ENCODE data around the gene SOAT1. TPM values are rescaled to one million over a fixed set of nuclear protein-coding genes. Genes with fewer than 3 reads are reported as not detected.
"Not testable (repeated sequence)": the region's sequence is repeated elsewhere in the genome, so short reads cannot be mapped to it uniquely, and the experiment has no call there.

SOAT1 gene
- total RNA-seq, 1 experiment from 2014 or later: 7.5 TPM

DNA sequence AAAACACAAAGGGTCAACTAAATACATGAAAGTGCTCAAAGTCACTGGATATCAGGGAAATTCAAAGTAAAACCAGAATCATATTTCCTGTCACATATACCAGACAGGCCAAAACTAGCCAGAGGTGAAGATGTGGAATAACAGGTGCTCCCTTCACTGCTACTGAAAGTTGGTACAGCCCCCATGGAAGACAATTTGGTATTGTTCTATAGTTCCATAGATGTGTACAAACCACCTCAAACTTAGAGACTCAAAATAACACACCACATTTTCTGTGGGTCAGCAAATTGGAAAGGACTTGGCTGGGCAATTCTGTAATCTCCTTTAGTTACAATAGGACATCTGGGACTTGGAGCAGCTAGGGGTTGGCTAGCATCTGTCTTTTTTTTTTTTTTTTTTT, 24.5 kb upstream of the SOAT1 start:
- Histone ChIP-seq H3K4ac (ENCODE audit: low read depth, low read length) (no peak overlapping the region), H2AK5ac (ENCODE audit: insufficient read length, low read length) (no peak overlapping the region), H3K4me1 (ENCODE audit: insufficient read depth, low read length) (no peaks in the 10 kb centered on the region), H3K56ac (ENCODE audit: insufficient read length, low read depth, low read length) (no peak overlapping the region), H3K18ac (ENCODE audit: insufficient read length, low read depth, low read length) (no peak overlapping the region), H2BK120ac (ENCODE audit: low read depth, low read length, poor library complexity, severe bottlenecking) (no peak overlapping the region), H2BK12ac (ENCODE audit: insufficient read length, low read depth, low read length) (no peak overlapping the region), H3K23me2 (ENCODE audit: insufficient read length, low read depth, low read length, poor library complexity, severe bottlenecking) (no peaks in the 10 kb centered on the region), H2AFZ (ENCODE audit: low read length) (no peak overlapping the region), H3K79me1 (ENCODE audit: insufficient read depth, low read depth, low read length, poor library complexity, severe bottlenecking) (no peaks in the 10 kb centered on the region), H4K8ac (replicated peaks; ENCODE audit: insufficient read length, low read depth, low read length) (no peak overlapping the region), H3K27me3 (ENCODE audit: insufficient read depth, low read length) (no peaks in the 10 kb centered on the region), H3K23ac (ENCODE audit: insufficient read length, low read depth, low read length) (no peak overlapping the region), H3K9ac (ENCODE audit: extremely low read depth, insufficient read length, low read length) (no peak overlapping the region), H3K4me2 (ENCODE audit: insufficient read depth, insufficient read length, low read length) (no peak overlapping the region), H3K79me2 (ENCODE audit: insufficient read depth, low read length) (no peaks in the 10 kb centered on the region), H4K91ac (ENCODE audit: insufficient read length, low read depth, low read length) (no peak overlapping the region), H3K14ac (ENCODE audit: insufficient read depth, low read length) (no peak overlapping the region), H2BK15ac (ENCODE audit: low read depth, low read length) (no peak overlapping the region), H4K20me1 (ENCODE audit: control insufficient read depth, insufficient read depth, insufficient read length) (no peaks in the 10 kb centered on the region), H2BK5ac (ENCODE audit: insufficient read length, low read length) (no peak overlapping the region), H3K9me3 (ENCODE audit: control insufficient read depth, low read depth, low read length) (no peaks in the 10 kb centered on the region), H3K27ac (ENCODE audit: insufficient read length, low read depth, low read length) (no peak overlapping the region), H3T11ph (ENCODE audit: low read length) (no peak overlapping the region), H2BK20ac (ENCODE audit: low read depth, low read length, poor library complexity, severe bottlenecking) (no peak overlapping the region), H4K5ac (ENCODE audit: insufficient read length, low read depth, low read length) (no peak overlapping the region)
- no peak for DNase-seq
- no peaks in the 10 kb centered on the region for H3K36me3 Mint-ChIP-seq (ENCODE audit: insufficient read depth in 1 of 3, low read depth in 3 of 3)
- H3K4me1 Mint-ChIP-seq: peaks cover 3 to 6% of the 10 kb centered on the region in 2 experiments; a peak in 3 of 4 replicates
- no peak overlapping the region for H3K4me3 Mint-ChIP-seq
- H3K27me3 Mint-ChIP-seq (ENCODE audit: low read depth): peaks cover 3% of the 10 kb centered on the region; the same call in 1 of the 2 replicates
- TF ChIP-seq, protein P1, sequence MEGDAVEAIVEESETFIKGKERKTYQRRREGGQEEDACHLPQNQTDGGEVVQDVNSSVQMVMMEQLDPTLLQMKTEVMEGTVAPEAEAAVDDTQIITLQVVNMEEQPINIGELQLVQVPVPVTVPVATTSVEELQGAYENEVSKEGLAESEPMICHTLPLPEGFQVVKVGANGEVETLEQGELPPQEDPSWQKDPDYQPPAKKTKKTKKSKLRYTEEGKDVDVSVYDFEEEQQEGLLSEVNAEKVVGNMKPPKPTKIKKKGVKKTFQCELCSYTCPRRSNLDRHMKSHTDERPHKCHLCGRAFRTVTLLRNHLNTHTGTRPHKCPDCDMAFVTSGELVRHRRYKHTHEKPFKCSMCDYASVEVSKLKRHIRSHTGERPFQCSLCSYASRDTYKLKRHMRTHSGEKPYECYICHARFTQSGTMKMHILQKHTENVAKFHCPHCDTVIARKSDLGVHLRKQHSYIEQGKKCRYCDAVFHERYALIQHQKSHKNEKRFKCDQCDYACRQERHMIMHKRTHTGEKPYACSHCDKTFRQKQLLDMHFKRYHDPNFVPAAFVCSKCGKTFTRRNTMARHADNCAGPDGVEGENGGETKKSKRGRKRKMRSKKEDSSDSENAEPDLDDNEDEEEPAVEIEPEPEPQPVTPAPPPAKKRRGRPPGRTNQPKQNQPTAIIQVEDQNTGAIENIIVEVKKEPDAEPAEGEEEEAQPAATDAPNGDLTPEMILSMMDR (conservative IDR thresholded peaks at IDR 0.05): no peak
- no peak overlapping the region for H3K27ac Mint-ChIP-seq
- no peaks in the 10 kb centered on the region for H3K9me3 Mint-ChIP-seq

DNA sequence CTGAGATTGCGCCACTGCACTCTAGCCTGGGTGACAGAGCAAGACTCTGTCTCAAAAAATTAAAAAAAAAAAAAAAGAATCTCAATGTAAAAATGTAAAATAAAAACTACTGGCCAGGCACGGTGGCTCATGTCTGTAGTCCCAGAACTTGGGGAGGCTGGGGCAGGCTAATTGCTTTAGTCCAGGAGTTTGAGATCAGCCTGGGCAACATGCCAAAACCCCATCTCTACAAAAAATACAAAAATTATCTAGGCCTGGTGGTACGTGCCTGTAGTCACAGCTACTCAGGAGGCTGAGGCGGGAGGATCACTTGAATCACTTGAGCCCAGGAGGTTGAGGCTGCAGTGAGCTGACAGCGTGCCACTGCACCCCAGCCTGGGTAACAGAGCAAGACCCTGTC, 19.2 kb upstream of the SOAT1 start:
- H3K27ac ChIP-seq (ENCODE audit: insufficient read length, low read depth, low read length); H3K79me1 ChIP-seq (ENCODE audit: insufficient read depth, low read depth, low read length, poor library complexity, severe bottlenecking); H3K4ac ChIP-seq (ENCODE audit: low read depth, low read length); H2BK20ac ChIP-seq (ENCODE audit: low read depth, low read length, poor library complexity, severe bottlenecking); H3K27me3 ChIP-seq (ENCODE audit: insufficient read depth, low read length); DNase-seq; H3K4me3 Mint-ChIP-seq; H3K79me2 ChIP-seq (ENCODE audit: insufficient read depth, low read length); H3K9ac ChIP-seq (ENCODE audit: extremely low read depth, insufficient read length, low read length); H2BK15ac ChIP-seq (ENCODE audit: low read depth, low read length); H3K4me1 Mint-ChIP-seq; H3K27ac Mint-ChIP-seq; H4K20me1 ChIP-seq (ENCODE audit: control insufficient read depth, insufficient read depth, insufficient read length); H2BK12ac ChIP-seq (ENCODE audit: insufficient read length, low read depth, low read length); H4K5ac ChIP-seq (ENCODE audit: insufficient read length, low read depth, low read length); H3K18ac ChIP-seq (ENCODE audit: insufficient read length, low read depth, low read length); H2AFZ ChIP-seq (ENCODE audit: low read length); H3K9me3 ChIP-seq (ENCODE audit: control insufficient read depth, low read depth, low read length); H2BK5ac ChIP-seq (ENCODE audit: insufficient read length, low read length); H3K27me3 Mint-ChIP-seq (ENCODE audit: low read depth); H3K56ac ChIP-seq (ENCODE audit: insufficient read length, low read depth, low read length); H3K4me1 ChIP-seq (ENCODE audit: insufficient read depth, low read length); H3K14ac ChIP-seq (ENCODE audit: insufficient read depth, low read length); H4K91ac ChIP-seq (ENCODE audit: insufficient read length, low read depth, low read length); H3K23me2 ChIP-seq (ENCODE audit: insufficient read length, low read depth, low read length, poor library complexity, severe bottlenecking); H3K9me3 Mint-ChIP-seq; H3T11ph ChIP-seq (ENCODE audit: low read length); H4K8ac ChIP-seq (replicated peaks; ENCODE audit: insufficient read length, low read depth, low read length); H3K23ac ChIP-seq (ENCODE audit: insufficient read length, low read depth, low read length); H3K36me3 Mint-ChIP-seq (ENCODE audit: insufficient read depth in 1 of 3, low read depth in 3 of 3); H3K4me2 ChIP-seq (ENCODE audit: insufficient read depth, insufficient read length, low read length); H2AK5ac ChIP-seq (ENCODE audit: insufficient read length, low read length); H2BK120ac ChIP-seq (ENCODE audit: low read depth, low read length, poor library complexity, severe bottlenecking): not testable (repeated sequence)
- WGBS (ENCODE audit: extremely low coverage, insufficient read length, low lambda C conversion rate): no CpG with 5 or more reads among the region's 5 CpGs

All from H9 (cell line).